Upper lobe of left lung (tissue), 6 donors: ENCODE data around the gene TMEM44. TPM values are rescaled to one million over a fixed set of nuclear protein-coding genes. Genes with fewer than 3 reads are reported as not detected.
A peak's percentile ranks its signal among the peaks of the same experiment; 100 is the strongest.
"Not testable (repeated sequence)": the region's sequence is repeated elsewhere in the genome, so short reads cannot be mapped to it uniquely, and the experiment has no call there.

Source experiments
- ATAC-seq, 2 donors: fragments of 200-7000 bp; cut with Tn5 transposase; one replicate each; pipeline ENCODE4 v1.9.1; 2022; ENCODE audit warnings: mild to moderate bottlenecking in 2 of 2, moderate library complexity in 2 of 2; ENCODE audit not compliant: low FRiP score in 2 of 2
- DNase-seq, 2 donors: peaks; one replicate each; pipeline ENCODE4 v3.0.0-alpha.2; 2019 to 2020
- H3K27ac ChIP-seq, 4 donors: fragments of 200-600 bp; sonication (generic); one replicate each; pipeline ENCODE4 v1.5.1; 2016 to 2019
- H3K27me3 ChIP-seq, 4 donors: fragments of 200-600 bp; sonication (generic); one replicate each; pipeline ENCODE4 v1.5.1; 2017 to 2019
- H3K36me3 ChIP-seq, 4 donors: fragments of 200-600 bp; sonication (generic); one replicate each; pipeline ENCODE4 v1.5.1; 2016 to 2019
- H3K4me1 ChIP-seq, 4 donors: fragments of 200-600 bp; sonication (generic); one replicate each; pipeline ENCODE4 v1.5.1; 2018 to 2019
- H3K4me3 ChIP-seq, 4 donors: fragments of 200-600 bp; sonication (generic); one replicate each; pipeline ENCODE4 v1.5.1; 2017 to 2019; ENCODE audit warnings: mild to moderate bottlenecking in 2 of 4, moderate library complexity in 1 of 4
- H3K9me3 ChIP-seq, 4 donors: fragments of 200-600 bp; sonication (generic); one replicate each; pipeline ENCODE4 v1.5.1; 2018 to 2019
- EP300 ChIP-seq, 4 donors: sonication (generic); formaldehyde crosslinking; IDR thresholded peaks; one replicate each; pipeline ENCODE4 v1.5.1; 2017; ENCODE audit warnings: antibody characterized with exemption in 4 of 4, control low read depth in 2 of 4
- POLR2A ChIP-seq, 4 donors: fragments of 450-650 bp; IDR thresholded peaks; one replicate each; pipeline ENCODE4 v1.5.1; 2016 to 2017; ENCODE audit warnings: antibody characterized with exemption in 4 of 4, mild to moderate bottlenecking in 2 of 4
- POLR2AphosphoS5 ChIP-seq, 2 donors: sonication (generic); formaldehyde crosslinking; IDR thresholded peaks; one replicate each; pipeline ENCODE4 v1.5.1; 2017; ENCODE audit warnings: antibody characterized with exemption in 2 of 2
- WGBS, 2 donors: methylation state at CpG; one replicate each; pipeline ENCODE4 v1.1.5; 2017 to 2018; 5-methylcytosine and 5-hydroxymethylcytosine counted together
- total RNA-seq, 6 donors: library from RNA; depleted of rRNA in 4 of 6; stranded (reverse); fragments of >200 nt in 4 of 6; gene quantifications; one replicate each; pipeline versions ENCODE4 v1.1.0 to v1.2.1, GENCODE V29; 2016 to 2021
- TF ChIP-seq, protein P1 (sequence below), 6 experiments: fragments of 450-650 bp in 4 of 6; fragments of 200-600 bp in 2 of 6; sonication (generic) in 2 of 6; IDR thresholded peaks; one replicate each; pipeline ENCODE4 v1.5.1; 2016 to 2019; ENCODE audit warnings: antibody characterized with exemption in 6 of 6
- donor health status: DM: no; HTN: no; CAD: no; lungs with moderate emphysema.
- donor health status: DM: no; HTN: yes; CAD: no; lungs with severe emphysema.

Gene TMEM44
- total RNA-seq, 6 donors from 2014 or later: 12.9 to 39.3 (median 22.1) TPM

DNA sequence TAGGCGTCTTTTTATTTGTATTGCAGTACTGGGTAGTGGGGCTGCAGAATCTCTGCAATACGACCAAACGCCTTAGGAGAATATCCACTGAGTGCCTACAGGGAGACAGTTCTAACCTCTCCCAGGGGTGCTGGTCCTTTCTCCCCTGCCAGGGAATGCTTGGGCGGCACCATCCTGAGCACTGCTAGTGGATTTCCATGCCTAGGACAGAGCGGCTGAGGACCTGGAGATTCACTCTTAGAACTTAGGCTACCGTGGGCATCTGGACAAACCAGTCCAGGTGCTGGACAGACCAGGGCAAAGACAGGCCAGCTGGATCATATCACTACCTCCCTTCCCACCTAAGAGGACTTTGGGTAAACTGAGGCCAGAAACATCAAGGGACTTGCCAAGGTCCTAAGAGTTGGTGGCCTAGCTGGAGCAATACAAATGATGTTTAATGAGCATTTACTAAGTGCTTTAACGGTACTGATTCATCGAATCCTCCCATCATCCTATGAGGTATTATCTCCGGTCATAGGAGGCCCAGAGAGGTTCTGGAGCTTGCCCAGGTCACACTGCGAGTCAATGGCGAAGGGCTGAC, 902 bp downstream of the TMEM44 start:
- Histone ChIP-seq H3K4me3 (peak overlapping the region; percentile 35 to 84 (median 70)), H3K27ac (peak overlapping the region; percentile 72 to 88 (median 84)), H3K36me3 (peaks cover 0 to 19% (median 6%) of the 10 kb centered on the region in 4 donors), H3K4me1 (peaks cover 3 to 20% (median 6%) of the 10 kb centered on the region in 4 donors), H3K9me3 (no peaks in the 10 kb centered on the region), H3K27me3 (no peaks in the 10 kb centered on the region)
- TF ChIP-seq, protein P1, sequence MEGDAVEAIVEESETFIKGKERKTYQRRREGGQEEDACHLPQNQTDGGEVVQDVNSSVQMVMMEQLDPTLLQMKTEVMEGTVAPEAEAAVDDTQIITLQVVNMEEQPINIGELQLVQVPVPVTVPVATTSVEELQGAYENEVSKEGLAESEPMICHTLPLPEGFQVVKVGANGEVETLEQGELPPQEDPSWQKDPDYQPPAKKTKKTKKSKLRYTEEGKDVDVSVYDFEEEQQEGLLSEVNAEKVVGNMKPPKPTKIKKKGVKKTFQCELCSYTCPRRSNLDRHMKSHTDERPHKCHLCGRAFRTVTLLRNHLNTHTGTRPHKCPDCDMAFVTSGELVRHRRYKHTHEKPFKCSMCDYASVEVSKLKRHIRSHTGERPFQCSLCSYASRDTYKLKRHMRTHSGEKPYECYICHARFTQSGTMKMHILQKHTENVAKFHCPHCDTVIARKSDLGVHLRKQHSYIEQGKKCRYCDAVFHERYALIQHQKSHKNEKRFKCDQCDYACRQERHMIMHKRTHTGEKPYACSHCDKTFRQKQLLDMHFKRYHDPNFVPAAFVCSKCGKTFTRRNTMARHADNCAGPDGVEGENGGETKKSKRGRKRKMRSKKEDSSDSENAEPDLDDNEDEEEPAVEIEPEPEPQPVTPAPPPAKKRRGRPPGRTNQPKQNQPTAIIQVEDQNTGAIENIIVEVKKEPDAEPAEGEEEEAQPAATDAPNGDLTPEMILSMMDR (IDR thresholded peaks at IDR 0.05): no peak
- no peak for TF ChIP-seq POLR2AphosphoS5 (IDR thresholded peaks at IDR 0.05)
- no peak for TF ChIP-seq EP300 (IDR thresholded peaks at IDR 0.05)
- TF ChIP-seq POLR2A (IDR thresholded peaks at IDR 0.05): no peak
- ATAC-seq: no peak
- no peak for DNase-seq
- 69 to 79% methylated on average over 7 to 11 of the region's 11 CpGs for WGBS, 2 donors

DNA sequence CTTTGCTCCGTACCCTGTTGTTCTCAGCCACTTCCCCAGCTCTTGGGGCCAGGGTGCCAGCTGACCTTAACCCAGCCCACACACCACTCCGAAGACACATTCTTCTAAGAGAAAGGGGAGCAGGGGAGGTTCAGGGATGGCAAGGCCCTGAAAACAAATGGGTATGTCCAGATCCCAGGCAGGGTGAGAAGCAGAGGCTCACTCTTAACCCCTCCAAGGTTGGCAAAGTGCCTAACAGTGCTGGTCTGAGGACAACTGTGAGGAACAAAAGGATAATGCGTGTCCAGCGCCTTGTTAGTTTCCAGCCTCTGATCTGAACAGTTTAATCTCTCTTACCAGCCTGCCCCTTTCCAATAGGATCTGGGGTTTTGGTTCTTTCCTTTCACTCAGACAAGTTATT, 1.5 kb downstream of the TMEM44 start:
- H3K27ac ChIP-seq: no peak overlapping the region
- TF ChIP-seq POLR2A (IDR thresholded peaks at IDR 0.05) (no peak), POLR2AphosphoS5 (IDR thresholded peaks at IDR 0.05) (no peak), EP300 (IDR thresholded peaks at IDR 0.05) (no peak)
- TF ChIP-seq, protein P1 (IDR thresholded peaks at IDR 0.05): no peak
- H3K36me3 ChIP-seq: peaks cover 0 to 25% (median 6%) of the 10 kb centered on the region in 4 donors
- H3K9me3 ChIP-seq: no peaks in the 10 kb centered on the region
- DNase-seq (no peak), ATAC-seq (no peak)
- WGBS, 2 donors: 95 to 100% methylated on average over 4 of the region's 4 CpGs
- peaks cover 3 to 20% (median 6%) of the 10 kb centered on the region in 4 donors for H3K4me1 ChIP-seq
- no peaks in the 10 kb centered on the region for H3K27me3 ChIP-seq
- H3K4me3 ChIP-seq: no peak overlapping the region

DNA sequence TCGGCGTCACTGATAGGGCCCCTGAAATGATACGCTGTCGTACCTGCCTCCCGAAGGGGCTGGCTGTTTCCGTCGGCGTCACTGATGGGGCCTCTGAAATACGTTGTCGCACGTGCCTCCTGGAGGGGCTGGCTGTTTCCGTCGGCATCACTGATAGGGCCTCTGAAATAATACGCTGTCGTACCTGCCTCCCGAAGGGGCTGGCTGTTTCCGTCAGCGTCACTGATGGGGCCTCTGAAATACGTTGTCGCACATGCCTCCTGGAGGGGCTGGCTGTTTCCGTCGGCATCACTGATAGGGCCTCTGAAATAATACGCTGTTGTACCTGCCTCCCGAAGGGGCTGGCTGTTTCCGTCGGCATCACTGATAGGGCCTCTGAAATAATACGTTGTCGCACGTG, 2.5 kb downstream of the TMEM44 start:
- DNase-seq, H3K27ac ChIP-seq, H3K9me3 ChIP-seq, H3K27me3 ChIP-seq, H3K4me3 ChIP-seq, ATAC-seq: not testable (repeated sequence)
- H3K36me3 ChIP-seq: peaks cover 5 to 33% (median 10%) of the 10 kb centered on the region in 4 donors
- H3K4me1 ChIP-seq: peaks cover 3 to 20% (median 6%) of the 10 kb centered on the region in 4 donors
- 94 to 97% methylated on average over 25 to 29 of the region's 29 CpGs for WGBS, 2 donors

DNA sequence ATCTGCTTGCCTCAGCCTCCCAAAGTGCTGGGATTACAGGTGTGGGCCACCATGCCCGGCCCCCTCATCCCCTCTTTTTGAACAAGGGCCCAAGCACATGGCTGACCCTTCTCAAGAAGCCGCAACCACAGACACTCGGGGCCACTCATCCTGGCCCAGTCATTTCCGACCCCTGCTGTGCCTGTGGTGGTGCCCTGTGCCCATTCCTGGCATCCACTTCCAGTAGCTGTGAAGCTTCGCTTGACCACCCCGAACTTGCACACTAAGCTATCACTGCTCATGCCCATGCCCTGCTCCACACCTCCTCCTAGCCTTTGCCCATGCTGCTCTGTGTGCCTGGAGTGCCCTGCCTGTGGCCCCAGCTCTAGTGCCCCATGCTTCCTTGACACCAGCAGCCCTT, 8.3 kb downstream of the TMEM44 start:
- Histone ChIP-seq H3K4me1 (peaks cover 0 to 13% (median 4%) of the 10 kb centered on the region in 4 donors), H3K9me3 (no peaks in the 10 kb centered on the region), H3K27me3 (no peaks in the 10 kb centered on the region), H3K27ac (no peak overlapping the region), H3K4me3 (no peak overlapping the region), H3K36me3 (peaks cover 5 to 48% (median 20%) of the 10 kb centered on the region in 4 donors)
- TF ChIP-seq EP300 (IDR thresholded peaks at IDR 0.05) (no peak), POLR2AphosphoS5 (IDR thresholded peaks at IDR 0.05) (no peak)
- TF ChIP-seq, protein P1 (IDR thresholded peaks at IDR 0.05): no peak
- no peak for DNase-seq
- ATAC-seq: no peak
- WGBS, 2 donors: 93 to 97% methylated on average over 6 of the region's 6 CpGs

DNA sequence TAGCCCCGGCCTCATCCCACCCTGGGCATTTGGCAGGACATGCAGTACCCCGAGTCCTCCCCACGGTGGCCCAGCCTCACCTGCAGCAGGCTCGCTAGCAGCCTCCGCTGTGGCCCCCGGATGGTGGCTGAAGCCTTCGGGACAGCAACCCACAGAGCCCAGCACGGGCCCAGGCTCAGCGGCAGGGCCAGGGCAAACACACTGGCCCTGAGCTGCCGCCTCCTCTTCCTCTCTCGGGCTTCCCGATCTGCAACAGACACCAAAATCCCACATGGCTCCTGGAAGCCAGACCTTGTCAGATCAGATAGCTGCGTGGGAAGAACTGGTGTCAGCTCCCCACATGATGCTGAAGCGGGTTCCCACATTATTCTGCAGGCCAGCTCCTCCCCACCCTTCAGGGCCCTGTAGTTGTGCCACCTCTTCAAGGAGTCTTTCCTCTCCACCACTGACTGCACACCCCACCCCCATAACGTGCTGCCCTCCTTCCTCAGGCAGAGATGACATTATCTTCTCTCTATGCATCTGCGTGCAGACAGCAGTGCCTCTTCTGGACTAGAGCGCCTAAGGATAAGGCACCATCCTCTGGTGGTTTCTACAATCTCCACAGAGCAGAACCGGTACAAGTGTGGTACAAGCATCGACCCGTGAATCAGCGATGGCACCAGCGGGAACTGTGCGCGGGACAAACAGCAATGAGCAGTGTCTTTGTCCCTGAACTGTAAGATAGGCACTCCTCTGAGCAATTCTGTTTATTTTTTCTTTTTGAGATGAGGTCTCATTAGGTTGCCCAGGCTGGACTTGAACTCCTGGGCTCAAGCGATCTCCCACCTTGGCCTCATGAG, 9.5 kb downstream of the TMEM44 start:
- ATAC-seq (no peak), DNase-seq (peak in 1 of 2 donors; percentile 74)
- WGBS, 2 donors: 92 to 97% methylated on average over 18 to 25 of the region's 25 CpGs
- Histone ChIP-seq H3K36me3 (peaks cover 5 to 43% (median 19%) of the 10 kb centered on the region in 4 donors), H3K4me1 (peaks cover 0 to 13% (median 4%) of the 10 kb centered on the region in 4 donors), H3K4me3 (no peak overlapping the region), H3K27me3 (no peaks in the 10 kb centered on the region), H3K9me3 (no peaks in the 10 kb centered on the region), H3K27ac (no peak overlapping the region)
- TF ChIP-seq POLR2AphosphoS5 (IDR thresholded peaks at IDR 0.05): no peak
- no peak for TF ChIP-seq EP300 (IDR thresholded peaks at IDR 0.05)
- TF ChIP-seq, protein P1 (IDR thresholded peaks at IDR 0.05): no peak
- no peak for TF ChIP-seq POLR2A (IDR thresholded peaks at IDR 0.05)
